Smooth muscle cell (in vitro differentiated cells): ENCODE results near the gene CRYBG1. TPM values are rescaled to one million over a fixed set of nuclear protein-coding genes. Genes with fewer than 3 reads are reported as not detected.

Experiments
- DNase-seq: peaks from one replicate; lab custom pipeline; 2025; ENCODE audit not compliant: unreplicated experiment; lab: John Stamatoyannopoulos, UW
- H2AFZ ChIP-seq: fragments of 200-600 bp; sonication (generic); 2 replicates; pipeline ENCODE4 v1.6.0; 2016; ENCODE audit warnings: antibody characterized with exemption, low read depth, mild to moderate bottlenecking
- H3F3A ChIP-seq: fragments of 200-600 bp; sonication (generic); 2 replicates; pipeline ENCODE4 v1.6.0; 2017; ENCODE audit warnings: antibody characterized with exemption, low read depth
- H3K27ac ChIP-seq: fragments of 200-600 bp; sonication (generic); 2 replicates; pipeline ENCODE4 v1.5.1; 2016; ENCODE audit warnings: low read depth, mild to moderate bottlenecking
- H3K27me3 ChIP-seq: fragments of 200-600 bp; sonication (generic); 2 replicates; pipeline ENCODE4 v1.6.1; 2016; ENCODE audit warnings: low read depth, mild to moderate bottlenecking
- H3K36me3 ChIP-seq: fragments of 200-600 bp; sonication (generic); 2 replicates; pipeline ENCODE4 v1.5.1; 2016; ENCODE audit warnings: low read depth
- H3K4me1 ChIP-seq: fragments of 200-600 bp; sonication (generic); 2 replicates; pipeline ENCODE4 v1.5.1; 2016; ENCODE audit warnings: low read depth
- H3K4me2 ChIP-seq: fragments of 200-600 bp; sonication (generic); 2 replicates; pipeline ENCODE4 v1.6.0; 2016; ENCODE audit warnings: mild to moderate bottlenecking
- H3K4me3 ChIP-seq: fragments of 200-600 bp; sonication (generic); 2 replicates; pipeline ENCODE4 v1.5.1; 2016; ENCODE audit warnings: mild to moderate bottlenecking
- H3K79me2 ChIP-seq: fragments of 200-600 bp; sonication (generic); 2 replicates; pipeline ENCODE4 v1.6.0; 2016; ENCODE audit warnings: low read depth, mild to moderate bottlenecking
- H3K9ac ChIP-seq: fragments of 200-600 bp; sonication (generic); 2 replicates; pipeline ENCODE4 v1.6.0; 2016; ENCODE audit warnings: low read depth
- H3K9me3 ChIP-seq: fragments of 200-600 bp; sonication (generic); replicated peaks from 2 replicates; pipeline ENCODE4 v1.5.1; 2016; ENCODE audit warnings: low read depth
- H4K20me1 ChIP-seq: fragments of 200-600 bp; sonication (generic); 2 replicates; pipeline ENCODE4 v1.6.0; 2016; ENCODE audit warnings: low read depth
- CTCF ChIP-seq: fragments of 200-600 bp; sonication (generic); IDR thresholded peaks from 2 replicates; pipeline ENCODE4 v1.5.1; 2017; ENCODE audit warnings: borderline replicate concordance, mild to moderate bottlenecking, antibody characterized with exemption; ENCODE audit not compliant: insufficient read depth, poor library complexity, severe bottlenecking
- WGBS: methylation state at CpG from one replicate; pipeline ENCODE4 v1.1.7; 2016; ENCODE audit warnings: low lambda C conversion rate; 5-methylcytosine and 5-hydroxymethylcytosine counted together
- polyA plus RNA-seq: library from polyadenylated mRNA; unstranded; fragments of >200 nt; fragmentation: Nextera tagmentation; extraction: Ambion mirVana; gene quantifications from 2 replicates; pipeline ENCODE4 v1.2.1, GENCODE V29; 2016
- total RNA-seq: library from RNA; depleted of rRNA; stranded (reverse); fragments of >200 nt; gene quantifications from 2 replicates; pipeline ENCODE4 v1.2.3, GENCODE V29; 2014

Gene CRYBG1
- total and polyA plus RNA-seq, 2 experiments from 2014 or later = 0.98 to 11.9 TPM

- no peaks in the 10 kb centered on the region for H3K9me3 ChIP-seq
- H3K4me2 ChIP-seq = no peak overlapping the region
- H4K20me1 ChIP-seq = no peaks in the 10 kb centered on the region
- H3K4me1 ChIP-seq = no peaks in the 10 kb centered on the region
- H3K79me2 ChIP-seq = no peaks in the 10 kb centered on the region
- H3K9ac ChIP-seq = no peak overlapping the region
- H3K36me3 ChIP-seq = no peaks in the 10 kb centered on the region
- no peaks in the 10 kb centered on the region for H3F3A ChIP-seq
- H2AFZ ChIP-seq = no peak overlapping the region
- H3K27me3 ChIP-seq = no peaks in the 10 kb centered on the region
- WGBS = 88% methylated on average over 7 of the region's 7 CpGs
- no peak overlapping the region for H3K27ac ChIP-seq
- no peak for TF ChIP-seq CTCF
- H3K4me3 ChIP-seq = no peak overlapping the region
- DNase-seq = no peak
Measured at GRCh38 chr6:106430466-106430865, 69.9 kb downstream of the CRYBG1 start.

- no peaks in the 10 kb centered on the region for H3F3A ChIP-seq
- no peak overlapping the region for H3K4me3 ChIP-seq
- no peaks in the 10 kb centered on the region for H3K36me3 ChIP-seq
- H3K4me2 ChIP-seq = no peak overlapping the region
- H3K79me2 ChIP-seq = no peaks in the 10 kb centered on the region
- no peak overlapping the region for H3K27ac ChIP-seq
- H3K27me3 ChIP-seq = no peaks in the 10 kb centered on the region
- no peak overlapping the region for H2AFZ ChIP-seq
- no peaks in the 10 kb centered on the region for H3K4me1 ChIP-seq
- 97% methylated on average over 4 of the region's 4 CpGs for WGBS
- no peaks in the 10 kb centered on the region for H3K9me3 ChIP-seq
- DNase-seq = no peak
- H3K9ac ChIP-seq = no peak overlapping the region
- TF ChIP-seq CTCF = no peak
- no peaks in the 10 kb centered on the region for H4K20me1 ChIP-seq
Measured at GRCh38 chr6:106431405-106431804, 70.9 kb downstream of the CRYBG1 start.

- Histone ChIP-seq H4K20me1 (no peaks in the 10 kb centered on the region), H3K4me3 (no peak overlapping the region), H3K79me2 (no peaks in the 10 kb centered on the region), H3K4me1 (no peaks in the 10 kb centered on the region), H3K9ac (no peak overlapping the region), H3K27ac (no peak overlapping the region), H3K36me3 (no peaks in the 10 kb centered on the region), H3K4me2 (no peak overlapping the region), H2AFZ (no peak overlapping the region), H3F3A (no peaks in the 10 kb centered on the region), H3K27me3 (no peaks in the 10 kb centered on the region), H3K9me3 (no peaks in the 10 kb centered on the region)
- DNase-seq = no peak
- WGBS = 68% methylated on average over 3 of the region's 3 CpGs
- no peak for TF ChIP-seq CTCF
Measured at GRCh38 chr6:106431972-106432371, 71.5 kb downstream of the CRYBG1 start.

- Histone ChIP-seq H3F3A (no peaks in the 10 kb centered on the region), H3K4me2 (no peak overlapping the region), H3K4me1 (no peaks in the 10 kb centered on the region), H3K4me3 (no peak overlapping the region), H3K36me3 (no peaks in the 10 kb centered on the region), H3K9ac (no peak overlapping the region), H3K27ac (no peak overlapping the region), H2AFZ (no peak overlapping the region), H3K9me3 (no peaks in the 10 kb centered on the region), H3K79me2 (no peaks in the 10 kb centered on the region), H3K27me3 (peaks cover 16% of the 10 kb centered on the region), H4K20me1 (no peaks in the 10 kb centered on the region)
- no peak for TF ChIP-seq CTCF
- DNase-seq = no peak
Measured at GRCh38 chr6:106434530-106434929, 74.0 kb downstream of the CRYBG1 start.
